Activated CD8-positive, alpha-beta memory T cell treated with anti-CD3 and anti-CD28 coated beads, Interleukin-2, amount 50 U/mL, for 48 hours (primary cell): ENCODE data around the gene PAQR8.
"Not testable (repeated sequence)": the region's sequence is repeated elsewhere in the genome, so short reads cannot be mapped to it uniquely, and the experiment has no call there.

Experiments
- DNase-seq: peaks from one replicate; pipeline ENCODE4 v3.0.0-alpha.2; 2020

Gene PAQR8

GRCh38 chr6:52415917-52416628 lies 54.1 kb downstream of the PAQR8 start:
- no peak for DNase-seq

- DNase-seq, result no peak
Observed at GRCh38 chr6:52416629-52417151, 54.7 kb downstream of the PAQR8 start.

- DNase-seq, result no peak
Observed at GRCh38 chr6:52417675-52418111, 55.7 kb downstream of the PAQR8 start.

- DNase-seq, result no peak
Observed at GRCh38 chr6:52418606-52419005, 56.7 kb downstream of the PAQR8 start.

GRCh38 chr6:52419809-52420667 lies 58.1 kb downstream of the PAQR8 start, which contains the start of gene EFHC1:
Gene EFHC1 (plus strand): TSS chr6:52420342. CDS start chr6:52420411, 69 bp downstream.
- peak; percentile 99 for DNase-seq

GRCh38 chr6:52420668-52421358 lies 58.9 kb downstream of the PAQR8 start:
- DNase-seq, result no peak

GRCh38 chr6:52422156-52422555 lies 60.2 kb downstream of the PAQR8 start:
- DNase-seq, result no peak

- no peak for DNase-seq
Observed at GRCh38 chr6:52423448-52423847, 61.5 kb downstream of the PAQR8 start.

- DNase-seq, result no peak
Observed at GRCh38 chr6:52423971-52424381, 62.0 kb downstream of the PAQR8 start.

- DNase-seq, result no peak
Observed at GRCh38 chr6:52424513-52424912, 62.6 kb downstream of the PAQR8 start.

GRCh38 chr6:52426667-52427066 lies 64.7 kb downstream of the PAQR8 start:
- DNase-seq, result no peak

GRCh38 chr6:52433294-52433693 lies 71.3 kb downstream of the PAQR8 start:
- not testable (repeated sequence) for DNase-seq

- no peak for DNase-seq
Observed at GRCh38 chr6:52435345-52435744, 73.4 kb downstream of the PAQR8 start.

GRCh38 chr6:52438926-52439325 lies 77.0 kb downstream of the PAQR8 start:
- no peak for DNase-seq

GRCh38 chr6:52454556-52454955 lies 92.6 kb downstream of the PAQR8 start:
- DNase-seq, result no peak

- DNase-seq, result no peak
Observed at GRCh38 chr6:52457096-52457495, 95.1 kb downstream of the PAQR8 start.
